Fibroblast of the conjunctiva (primary cell): Measurements from ENCODE around the gene AUTS2.
A peak's percentile ranks its signal among the peaks of the same experiment; 100 is the strongest.

Source experiments
- DNase-seq: peaks from one replicate; pipeline ENCODE4 v3.0.0-alpha.2; 2010; ENCODE audit warnings: low read depth

Gene AUTS2

GRCh38 chr7:70069977-70070376 lies 471.7 kb downstream of the AUTS2 start:
- DNase-seq: no peak

GRCh38 chr7:70071766-70072165 lies 473.5 kb downstream of the AUTS2 start:
- no peak for DNase-seq

GRCh38 chr7:70072220-70072619 lies 473.9 kb downstream of the AUTS2 start:
- DNase-seq: peak; percentile 17

GRCh38 chr7:70076325-70076724 lies 478.1 kb downstream of the AUTS2 start:
- DNase-seq: no peak

GRCh38 chr7:70082099-70082611 lies 483.9 kb downstream of the AUTS2 start:
- DNase-seq: peak; percentile 84

GRCh38 chr7:70091362-70091761 lies 493.1 kb downstream of the AUTS2 start:
- DNase-seq: no peak

GRCh38 chr7:70092314-70093204 lies 494.3 kb downstream of the AUTS2 start:
- peak; percentile 20 for DNase-seq

- DNase-seq: no peak
Observed at GRCh38 chr7:70093205-70093904, 495.1 kb downstream of the AUTS2 start.

GRCh38 chr7:70094831-70095230 lies 496.6 kb downstream of the AUTS2 start:
- DNase-seq: no peak

GRCh38 chr7:70097645-70098044 lies 499.4 kb downstream of the AUTS2 start:
- no peak for DNase-seq

- no peak for DNase-seq
Observed at GRCh38 chr7:70098133-70098561, 499.9 kb downstream of the AUTS2 start.

- DNase-seq: no peak
Observed at GRCh38 chr7:70098905-70099672, 500.8 kb downstream of the AUTS2 start.

GRCh38 chr7:70104243-70104642 lies 506.0 kb downstream of the AUTS2 start:
- peak; percentile 29 for DNase-seq

- no peak for DNase-seq
Observed at GRCh38 chr7:70113078-70113477, 514.8 kb downstream of the AUTS2 start.

- no peak for DNase-seq
Observed at GRCh38 chr7:70113536-70113935, 515.3 kb downstream of the AUTS2 start.

- DNase-seq: no peak
Observed at GRCh38 chr7:70114806-70115205, 516.5 kb downstream of the AUTS2 start.

- DNase-seq: no peak
Observed at GRCh38 chr7:70116244-70116643, 518.0 kb downstream of the AUTS2 start.

- no peak for DNase-seq
Observed at GRCh38 chr7:70116867-70117266, 518.6 kb downstream of the AUTS2 start.

GRCh38 chr7:70120851-70121250 lies 522.6 kb downstream of the AUTS2 start:
- DNase-seq: no peak

GRCh38 chr7:70131817-70132216 lies 533.5 kb downstream of the AUTS2 start:
- DNase-seq: no peak

GRCh38 chr7:70132226-70132851 lies 534.1 kb downstream of the AUTS2 start:
- DNase-seq: no peak
